KOPT-K1 (cell line): ENCODE measurements around the gene FAM209A.

Experiments
- H3K27ac ChIP-seq: fragments of 200-600 bp; sonication (generic); 2 replicates; pipeline ENCODE4 v1.5.1; 2016; ENCODE audit warnings: antibody characterized with exemption, mild to moderate bottlenecking, low read depth, low read length; ENCODE audit not compliant: poor library complexity, severe bottlenecking
- H3K36me3 ChIP-seq: fragments of 200-600 bp; sonication (generic); 2 replicates; pipeline ENCODE4 v1.5.1; 2017; ENCODE audit warnings: antibody characterized with exemption, mild to moderate bottlenecking, low read length, moderate library complexity; ENCODE audit not compliant: insufficient read depth
- H3K9me3 ChIP-seq: fragments of 200-600 bp; sonication (generic); 2 replicates; pipeline ENCODE4 v1.5.1; 2017; ENCODE audit warnings: antibody characterized with exemption, low read length, mild to moderate bottlenecking; ENCODE audit not compliant: insufficient read depth, poor library complexity, severe bottlenecking

The FAM209A gene

GRCh38 chr20:56570832-56571231, 46.3 kb downstream of the FAM209A start:
- Histone ChIP-seq H3K9me3 (no peaks in the 10 kb centered on the region), H3K27ac (no peak overlapping the region), H3K36me3 (no peaks in the 10 kb centered on the region)

DNA sequence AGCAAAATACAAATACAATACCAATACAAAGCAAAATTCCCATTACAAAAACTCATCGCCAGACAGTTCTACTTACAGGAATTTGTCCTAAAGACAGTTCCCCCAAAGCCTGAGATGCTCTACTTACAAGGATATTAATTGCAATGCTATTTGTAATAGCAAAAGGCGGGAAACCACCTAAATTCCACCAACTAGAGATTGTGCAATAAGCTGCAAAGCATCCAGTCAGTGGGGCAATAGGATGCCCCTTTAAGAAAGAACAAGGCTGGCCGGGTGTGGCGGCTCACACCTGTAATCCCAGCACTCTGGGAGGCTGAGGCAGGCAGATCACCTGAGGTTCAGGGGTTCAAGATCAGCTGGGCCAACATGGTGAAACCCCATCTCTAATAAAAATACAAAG, 47.6 kb downstream of the FAM209A start:
- Histone ChIP-seq H3K27ac (no peak overlapping the region), H3K36me3 (no peaks in the 10 kb centered on the region), H3K9me3 (no peaks in the 10 kb centered on the region)

DNA sequence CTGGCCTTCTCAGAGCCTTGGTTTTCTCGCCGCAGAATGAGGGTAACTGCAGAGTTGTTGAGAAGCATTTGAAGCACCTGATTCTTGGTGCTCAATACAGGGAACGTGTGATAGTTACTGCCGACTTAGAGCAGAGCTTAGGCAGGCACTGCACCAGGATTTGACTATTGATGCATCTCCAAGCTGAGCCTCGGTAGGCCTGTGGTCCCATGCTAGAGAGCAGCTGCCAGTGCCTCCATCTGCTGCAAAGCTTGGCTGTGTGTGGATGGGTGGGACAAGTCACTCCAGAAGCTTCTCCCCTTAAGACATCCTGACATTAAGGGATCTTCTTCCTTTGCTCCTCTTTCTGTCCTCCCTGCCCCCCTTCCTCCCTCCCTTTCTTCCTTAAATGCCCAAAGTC, 49.4 kb downstream of the FAM209A start:
- no peak overlapping the region for H3K27ac ChIP-seq

DNA sequence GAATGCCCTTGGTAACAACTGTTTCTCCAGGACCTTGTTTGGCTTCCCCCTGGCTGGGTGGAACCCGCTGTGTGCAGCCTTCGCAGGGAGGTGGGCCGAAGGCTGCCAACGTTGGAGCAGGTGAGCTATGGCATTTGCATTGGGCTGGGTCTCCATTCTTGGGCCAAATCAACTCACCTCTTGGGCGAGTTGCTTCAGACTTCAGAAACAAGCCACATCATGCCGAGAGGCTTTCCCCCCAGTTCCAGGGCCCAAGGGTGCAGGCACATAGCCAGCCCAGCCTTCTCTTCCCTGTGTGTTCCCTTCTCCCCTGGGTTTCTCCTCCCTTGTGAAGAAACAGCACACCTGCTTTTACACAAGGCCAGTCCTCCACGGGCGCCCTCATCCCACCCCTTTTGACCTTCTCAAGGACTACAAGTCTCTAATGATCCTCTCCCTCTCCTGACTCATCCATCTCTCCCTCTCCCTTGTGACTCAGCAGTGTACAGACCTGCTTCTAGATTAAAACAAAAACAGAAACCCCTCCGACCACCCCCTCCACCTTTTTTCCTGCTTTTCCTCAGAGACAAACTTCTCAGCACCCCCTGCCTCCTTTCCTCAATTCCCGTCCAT, 50.1 kb downstream of the FAM209A start:
- H3K9me3 ChIP-seq = no peaks in the 10 kb centered on the region
- H3K27ac ChIP-seq = no peak overlapping the region
- H3K36me3 ChIP-seq = no peaks in the 10 kb centered on the region

More for the DNA sequence above, 49.4 kb downstream of the FAM209A start:
- Histone ChIP-seq H3K9me3 (no peaks in the 10 kb centered on the region), H3K36me3 (no peaks in the 10 kb centered on the region)

GRCh38 chr20:56575157-56575556, 50.6 kb downstream of the FAM209A start:
- H3K9me3 ChIP-seq = no peaks in the 10 kb centered on the region
- no peak overlapping the region for H3K27ac ChIP-seq
- no peaks in the 10 kb centered on the region for H3K36me3 ChIP-seq
